H9 (cell line): ENCODE measurements around the gene PHKG2. TPM values are rescaled to one million over a fixed set of nuclear protein-coding genes. Genes with fewer than 3 reads are reported as not detected.

Source experiments
- DNase-seq: peaks from one replicate; pipeline ENCODE4 v3.0.0-alpha.2; 2017
- H2AFZ ChIP-seq: one replicate; pipeline ENCODE4 v1.6.1; 2013; ENCODE audit warnings: mild to moderate bottlenecking, low read length, control low read depth, moderate library complexity
- H2AK5ac ChIP-seq: 2 replicates; pipeline ENCODE4 v1.6.1; 2013; ENCODE audit warnings: low read length, control low read depth, mixed read lengths; ENCODE audit not compliant: insufficient read length
- H2BK120ac ChIP-seq: one replicate; pipeline ENCODE4 v1.6.1; 2013; ENCODE audit warnings: low read depth, mild to moderate bottlenecking, low read length, control low read depth, inconsistent platforms; ENCODE audit not compliant: poor library complexity, severe bottlenecking
- H2BK12ac ChIP-seq: 2 replicates; pipeline ENCODE4 v1.6.1; 2013; ENCODE audit warnings: low read length, control low read depth, mixed read lengths, low read depth; ENCODE audit not compliant: insufficient read length
- H2BK15ac ChIP-seq: 2 replicates; pipeline ENCODE4 v1.6.1; 2013; ENCODE audit warnings: low read depth, low read length, control low read depth
- H2BK20ac ChIP-seq: one replicate; pipeline ENCODE4 v1.6.1; 2013; ENCODE audit warnings: low read depth, mild to moderate bottlenecking, low read length, control low read depth, inconsistent platforms; ENCODE audit not compliant: poor library complexity, severe bottlenecking
- H2BK5ac ChIP-seq: 2 replicates; pipeline ENCODE4 v1.6.1; 2013; ENCODE audit warnings: low read length, control low read depth, mixed read lengths; ENCODE audit not compliant: insufficient read length
- H3K14ac ChIP-seq: 2 replicates; pipeline ENCODE4 v1.6.1; 2013; ENCODE audit warnings: low read length, control low read depth; ENCODE audit not compliant: insufficient read depth
- H3K18ac ChIP-seq: 2 replicates; pipeline ENCODE4 v1.6.1; 2013; ENCODE audit warnings: low read depth, mild to moderate bottlenecking, mixed read lengths, low read length, control low read depth; ENCODE audit not compliant: insufficient read length
- H3K23ac ChIP-seq: 2 replicates; pipeline ENCODE4 v1.6.1; 2013; ENCODE audit warnings: low read length, control low read depth, mixed read lengths, low read depth; ENCODE audit not compliant: insufficient read length
- H3K23me2 ChIP-seq: 2 replicates; pipeline ENCODE4 v1.6.1; 2013; ENCODE audit warnings: low read depth, mild to moderate bottlenecking, mixed read lengths, low read length, control low read depth; ENCODE audit not compliant: insufficient read length, poor library complexity, severe bottlenecking
- H3K27ac ChIP-seq: 2 replicates; pipeline ENCODE4 v1.5.1; 2013; ENCODE audit warnings: low read length, control low read depth, mixed read lengths, low read depth; ENCODE audit not compliant: insufficient read length
- H3K27me3 ChIP-seq: 2 replicates; pipeline ENCODE4 v1.6.1; 2013; ENCODE audit warnings: low read length, control low read depth, inconsistent platforms; ENCODE audit not compliant: insufficient read depth
- H3K4ac ChIP-seq: 2 replicates; pipeline ENCODE4 v1.6.1; 2013; ENCODE audit warnings: low read depth, mild to moderate bottlenecking, control low read depth, inconsistent platforms, low read length, moderate library complexity
- H3K4me1 ChIP-seq: 2 replicates; pipeline ENCODE4 v1.6.1; 2013; ENCODE audit warnings: low read length, control low read depth, inconsistent platforms; ENCODE audit not compliant: insufficient read depth
- H3K4me2 ChIP-seq: 2 replicates; pipeline ENCODE4 v1.6.1; 2013; ENCODE audit warnings: low read length, control low read depth, mixed read lengths; ENCODE audit not compliant: insufficient read length, insufficient read depth
- H3K56ac ChIP-seq: 2 replicates; pipeline ENCODE4 v1.6.1; 2013; ENCODE audit warnings: low read depth, mild to moderate bottlenecking, mixed read lengths, low read length, control low read depth; ENCODE audit not compliant: insufficient read length
- H3K79me1 ChIP-seq: 2 replicates; pipeline ENCODE4 v1.6.1; 2013; ENCODE audit warnings: low read depth, mild to moderate bottlenecking, moderate library complexity, low read length, control low read depth, inconsistent platforms; ENCODE audit not compliant: insufficient read depth, poor library complexity, severe bottlenecking
- H3K79me2 ChIP-seq: 2 replicates; pipeline ENCODE4 v1.6.1; 2013; ENCODE audit warnings: low read length, control low read depth, inconsistent platforms; ENCODE audit not compliant: insufficient read depth
- H3K9ac ChIP-seq: 2 replicates; pipeline ENCODE4 v1.6.1; 2013; ENCODE audit warnings: low read length, control low read depth, mixed read lengths; ENCODE audit not compliant: insufficient read length; ENCODE audit errors: extremely low read depth
- H3K9me3 ChIP-seq: one replicate; pipeline ENCODE4 v1.6.1; 2013; ENCODE audit warnings: low read depth, low read length, inconsistent platforms; ENCODE audit not compliant: control insufficient read depth
- H3T11ph ChIP-seq: one replicate; pipeline ENCODE4 v1.6.1; 2013; ENCODE audit warnings: mild to moderate bottlenecking, low read length, control low read depth, inconsistent platforms
- H4K20me1 ChIP-seq: one replicate; pipeline ENCODE4 v1.6.1; 2013; ENCODE audit not compliant: control insufficient read depth, insufficient read length, insufficient read depth
- H4K5ac ChIP-seq: 2 replicates; pipeline ENCODE4 v1.6.1; 2013; ENCODE audit warnings: low read depth, mild to moderate bottlenecking, mixed read lengths, low read length, control low read depth; ENCODE audit not compliant: insufficient read length
- H4K8ac ChIP-seq: replicated peaks from 2 replicates; pipeline ENCODE4 v1.6.1; 2013; ENCODE audit warnings: low read length, control low read depth, mixed read lengths, low read depth; ENCODE audit not compliant: insufficient read length
- H4K91ac ChIP-seq: 2 replicates; pipeline ENCODE4 v1.6.1; 2013; ENCODE audit warnings: low read depth, mild to moderate bottlenecking, moderate library complexity, mixed read lengths, low read length, control low read depth; ENCODE audit not compliant: insufficient read length
- H3K27ac Mint-ChIP-seq, 3 experiments: 2 replicates in 2 of 3; 3 replicates in 1 of 3; pipeline ENCODE4 v1.8.0; 2020 to 2021; ENCODE audit warnings: mixed read lengths in 3 of 3, mild to moderate bottlenecking in 1 of 3, moderate library complexity in 1 of 3
- H3K27me3 Mint-ChIP-seq: 2 replicates; pipeline ENCODE4 v1.8.0; 2021; ENCODE audit warnings: low read depth, mild to moderate bottlenecking, moderate library complexity, mixed read lengths
- H3K36me3 Mint-ChIP-seq, 3 experiments: 2 replicates in 2 of 3; 3 replicates in 1 of 3; pipeline ENCODE4 v1.8.0; 2020 to 2021; ENCODE audit warnings: low read depth in 3 of 3, mixed read lengths in 3 of 3; ENCODE audit not compliant: insufficient read depth in 1 of 3
- H3K4me1 Mint-ChIP-seq, 2 experiments: 2 replicates each; pipeline ENCODE4 v1.8.0; 2020; ENCODE audit warnings: mixed read lengths in 2 of 2
- H3K4me3 Mint-ChIP-seq, 2 experiments: 2 replicates in 1 of 2; 3 replicates in 1 of 2; pipeline ENCODE4 v1.8.0; 2020 to 2021; ENCODE audit warnings: mild to moderate bottlenecking in 2 of 2, mixed read lengths in 2 of 2, moderate library complexity in 1 of 2
- H3K9me3 Mint-ChIP-seq, 2 experiments: 2 replicates in 1 of 2; 3 replicates in 1 of 2; pipeline ENCODE4 v1.8.0; 2020; ENCODE audit warnings: mild to moderate bottlenecking in 2 of 2, mixed read lengths in 2 of 2, moderate library complexity in 1 of 2
- WGBS: extraction: QIAGEN DNeasy Blood & Tissue Kit; methylation state at CpG from one replicate; pipeline ENCODE4 v1.1.7; 2013; ENCODE audit warnings: missing lambda C conversion rate, low lambda C conversion rate, mixed read lengths; ENCODE audit not compliant: insufficient read length; ENCODE audit errors: extremely low coverage; 5-methylcytosine and 5-hydroxymethylcytosine counted together
- total RNA-seq: library from RNA; stranded (reverse); gene quantifications from 2 replicates; pipeline ENCODE4 v1.2.1, GENCODE V29; 2021
- TF ChIP-seq, protein P1 (sequence below): fragments of 200-600 bp; sonication (generic); conservative IDR thresholded peaks from 3 replicates; pipeline ENCODE4 v1.8.0; 2021; ENCODE audit warnings: antibody characterized with exemption, mild to moderate bottlenecking

Gene PHKG2
- total RNA-seq, 1 experiment from 2014 or later: 46.6 TPM

DNA sequence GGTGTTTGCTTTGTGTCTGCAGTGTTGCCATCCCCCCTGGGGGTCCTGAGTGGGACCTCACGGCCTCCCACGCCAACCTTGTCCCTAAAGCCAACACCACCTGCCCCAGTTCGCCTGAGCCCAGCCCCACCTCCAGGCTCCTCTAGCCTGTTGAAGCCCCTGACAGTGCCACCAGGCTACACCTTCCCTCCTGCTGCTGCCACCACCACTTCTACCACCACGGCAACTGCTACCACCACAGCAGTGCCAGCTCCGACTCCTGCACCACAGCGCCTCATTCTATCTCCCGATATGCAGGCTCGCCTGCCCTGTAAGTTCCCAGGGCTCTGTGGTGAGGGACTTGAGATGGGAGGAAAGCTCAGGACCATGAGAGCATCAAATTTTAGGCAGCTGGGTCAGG is 27.1 kb upstream of the PHKG2 start:
- Histone ChIP-seq H2BK5ac (no peak overlapping the region), H3K27me3 (no peaks in the 10 kb centered on the region), H2BK15ac (no peak overlapping the region), H3K9ac (no peak overlapping the region), H2AK5ac (no peak overlapping the region), H2BK12ac (no peak overlapping the region), H3K18ac (no peak overlapping the region), H2BK120ac (no peak overlapping the region), H4K91ac (no peak overlapping the region), H3K56ac (no peak overlapping the region), H2BK20ac (no peak overlapping the region), H3K23ac (no peak overlapping the region), H3K4me1 (no peaks in the 10 kb centered on the region), H3K23me2 (no peaks in the 10 kb centered on the region), H3K27ac (no peak overlapping the region), H2AFZ (no peak overlapping the region), H3K79me2 (no peaks in the 10 kb centered on the region), H4K8ac (no peak overlapping the region), H3K14ac (no peak overlapping the region; the same call in 1 of the 2 replicates), H3K4ac (no peak overlapping the region), H3K9me3 (no peaks in the 10 kb centered on the region), H3K79me1 (no peaks in the 10 kb centered on the region), H3K4me2 (no peak overlapping the region), H4K5ac (no peak overlapping the region), H3T11ph (no peak overlapping the region), H4K20me1 (no peaks in the 10 kb centered on the region)
- Mint-ChIP-seq H3K27ac (no peak overlapping the region), H3K9me3 (no peaks in the 10 kb centered on the region; a peak in 1 of 5 replicates), H3K27me3 (no peaks in the 10 kb centered on the region), H3K36me3 (peaks cover 64 to 91% (median 72%) of the 10 kb centered on the region in 3 experiments), H3K4me3 (no peak overlapping the region), H3K4me1 (no peaks in the 10 kb centered on the region)
- DNase-seq: no peak
- no CpG with 5 or more reads among the region's 8 CpGs for WGBS
- TF ChIP-seq, protein P1, sequence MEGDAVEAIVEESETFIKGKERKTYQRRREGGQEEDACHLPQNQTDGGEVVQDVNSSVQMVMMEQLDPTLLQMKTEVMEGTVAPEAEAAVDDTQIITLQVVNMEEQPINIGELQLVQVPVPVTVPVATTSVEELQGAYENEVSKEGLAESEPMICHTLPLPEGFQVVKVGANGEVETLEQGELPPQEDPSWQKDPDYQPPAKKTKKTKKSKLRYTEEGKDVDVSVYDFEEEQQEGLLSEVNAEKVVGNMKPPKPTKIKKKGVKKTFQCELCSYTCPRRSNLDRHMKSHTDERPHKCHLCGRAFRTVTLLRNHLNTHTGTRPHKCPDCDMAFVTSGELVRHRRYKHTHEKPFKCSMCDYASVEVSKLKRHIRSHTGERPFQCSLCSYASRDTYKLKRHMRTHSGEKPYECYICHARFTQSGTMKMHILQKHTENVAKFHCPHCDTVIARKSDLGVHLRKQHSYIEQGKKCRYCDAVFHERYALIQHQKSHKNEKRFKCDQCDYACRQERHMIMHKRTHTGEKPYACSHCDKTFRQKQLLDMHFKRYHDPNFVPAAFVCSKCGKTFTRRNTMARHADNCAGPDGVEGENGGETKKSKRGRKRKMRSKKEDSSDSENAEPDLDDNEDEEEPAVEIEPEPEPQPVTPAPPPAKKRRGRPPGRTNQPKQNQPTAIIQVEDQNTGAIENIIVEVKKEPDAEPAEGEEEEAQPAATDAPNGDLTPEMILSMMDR: no peak
